HG03064 (cell line): ENCODE measurements around the gene NECTIN2.
"Not testable (repeated sequence)": the region's sequence is repeated elsewhere in the genome, so short reads cannot be mapped to it uniquely, and the experiment has no call there.

Source experiments
- ATAC-seq: cut with Tn5 transposase; IDR thresholded peaks from one replicate; pipeline ENCODE4 v1.9.1; 2021; ENCODE audit warnings: low read depth; ENCODE audit not compliant: unreplicated experiment

The NECTIN2 gene

DNA sequence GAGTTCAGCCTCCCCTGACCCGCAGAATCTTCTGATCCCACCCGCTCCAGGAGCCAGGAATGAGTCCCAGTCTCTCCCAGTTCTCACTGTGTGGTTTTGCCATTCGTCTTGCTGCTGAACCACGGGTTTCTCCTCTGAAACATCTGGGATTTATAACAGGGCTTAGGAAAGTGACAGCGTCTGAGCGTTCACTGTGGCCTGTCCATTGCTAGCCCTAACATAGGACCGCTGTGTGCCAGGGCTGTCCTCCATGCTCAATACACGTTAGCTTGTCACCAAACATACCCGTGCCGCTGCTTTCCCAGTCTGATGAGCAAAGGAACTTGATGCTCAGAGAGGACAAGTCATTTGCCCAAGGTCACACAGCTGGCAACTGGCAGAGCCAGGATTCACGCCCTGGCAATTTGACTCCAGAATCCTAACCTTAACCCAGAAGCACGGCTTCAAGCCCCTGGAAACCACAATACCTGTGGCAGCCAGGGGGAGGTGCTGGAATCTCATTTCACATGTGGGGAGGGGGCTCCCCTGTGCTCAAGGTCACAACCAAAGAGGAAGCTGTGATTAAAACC is 58.4 kb downstream of the NECTIN2 start:
- ATAC-seq = no peak

DNA sequence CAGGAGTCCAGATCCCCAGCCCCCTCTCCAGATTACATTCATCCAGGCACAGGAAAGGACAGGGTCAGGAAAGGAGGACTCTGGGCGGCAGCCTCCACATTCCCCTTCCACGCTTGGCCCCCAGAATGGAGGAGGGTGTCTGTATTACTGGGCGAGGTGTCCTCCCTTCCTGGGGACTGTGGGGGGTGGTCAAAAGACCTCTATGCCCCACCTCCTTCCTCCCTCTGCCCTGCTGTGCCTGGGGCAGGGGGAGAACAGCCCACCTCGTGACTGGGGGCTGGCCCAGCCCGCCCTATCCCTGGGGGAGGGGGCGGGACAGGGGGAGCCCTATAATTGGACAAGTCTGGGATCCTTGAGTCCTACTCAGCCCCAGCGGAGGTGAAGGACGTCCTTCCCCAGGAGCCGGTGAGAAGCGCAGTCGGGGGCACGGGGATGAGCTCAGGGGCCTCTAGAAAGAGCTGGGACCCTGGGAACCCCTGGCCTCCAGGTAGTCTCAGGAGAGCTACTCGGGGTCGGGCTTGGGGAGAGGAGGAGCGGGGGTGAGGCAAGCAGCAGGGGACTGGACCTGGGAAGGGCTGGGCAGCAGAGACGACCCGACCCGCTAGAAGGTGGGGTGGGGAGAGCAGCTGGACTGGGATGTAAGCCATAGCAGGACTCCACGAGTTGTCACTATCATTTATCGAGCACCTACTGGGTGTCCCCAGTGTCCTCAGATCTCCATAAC is 59.5 kb downstream of the NECTIN2 start, which contains the start of gene APOE:
TSS of gene APOE (plus strand) at position 360 of the 724 bp plus-strand sequence. CDS start 829 bp downstream, outside the sequence.
- ATAC-seq = no peak

DNA sequence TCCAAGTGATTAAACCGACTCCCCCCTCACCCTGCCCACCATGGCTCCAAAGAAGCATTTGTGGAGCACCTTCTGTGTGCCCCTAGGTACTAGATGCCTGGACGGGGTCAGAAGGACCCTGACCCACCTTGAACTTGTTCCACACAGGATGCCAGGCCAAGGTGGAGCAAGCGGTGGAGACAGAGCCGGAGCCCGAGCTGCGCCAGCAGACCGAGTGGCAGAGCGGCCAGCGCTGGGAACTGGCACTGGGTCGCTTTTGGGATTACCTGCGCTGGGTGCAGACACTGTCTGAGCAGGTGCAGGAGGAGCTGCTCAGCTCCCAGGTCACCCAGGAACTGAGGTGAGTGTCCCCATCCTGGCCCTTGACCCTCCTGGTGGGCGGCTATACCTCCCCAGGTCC is 61.5 kb downstream of the NECTIN2 start:
- ATAC-seq = no peak

DNA sequence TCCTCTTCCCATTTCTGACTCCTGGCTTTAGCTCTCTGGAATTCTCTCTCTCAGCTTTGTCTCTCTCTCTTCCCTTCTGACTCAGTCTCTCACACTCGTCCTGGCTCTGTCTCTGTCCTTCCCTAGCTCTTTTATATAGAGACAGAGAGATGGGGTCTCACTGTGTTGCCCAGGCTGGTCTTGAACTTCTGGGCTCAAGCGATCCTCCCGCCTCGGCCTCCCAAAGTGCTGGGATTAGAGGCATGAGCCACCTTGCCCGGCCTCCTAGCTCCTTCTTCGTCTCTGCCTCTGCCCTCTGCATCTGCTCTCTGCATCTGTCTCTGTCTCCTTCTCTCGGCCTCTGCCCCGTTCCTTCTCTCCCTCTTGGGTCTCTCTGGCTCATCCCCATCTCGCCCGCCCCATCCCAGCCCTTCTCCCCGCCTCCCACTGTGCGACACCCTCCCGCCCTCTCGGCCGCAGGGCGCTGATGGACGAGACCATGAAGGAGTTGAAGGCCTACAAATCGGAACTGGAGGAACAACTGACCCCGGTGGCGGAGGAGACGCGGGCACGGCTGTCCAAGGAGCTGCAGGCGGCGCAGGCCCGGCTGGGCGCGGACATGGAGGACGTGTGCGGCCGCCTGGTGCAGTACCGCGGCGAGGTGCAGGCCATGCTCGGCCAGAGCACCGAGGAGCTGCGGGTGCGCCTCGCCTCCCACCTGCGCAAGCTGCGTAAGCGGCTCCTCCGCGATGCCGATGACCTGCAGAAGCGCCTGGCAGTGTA is 62.2 kb downstream of the NECTIN2 start:
- ATAC-seq = no peak

DNA sequence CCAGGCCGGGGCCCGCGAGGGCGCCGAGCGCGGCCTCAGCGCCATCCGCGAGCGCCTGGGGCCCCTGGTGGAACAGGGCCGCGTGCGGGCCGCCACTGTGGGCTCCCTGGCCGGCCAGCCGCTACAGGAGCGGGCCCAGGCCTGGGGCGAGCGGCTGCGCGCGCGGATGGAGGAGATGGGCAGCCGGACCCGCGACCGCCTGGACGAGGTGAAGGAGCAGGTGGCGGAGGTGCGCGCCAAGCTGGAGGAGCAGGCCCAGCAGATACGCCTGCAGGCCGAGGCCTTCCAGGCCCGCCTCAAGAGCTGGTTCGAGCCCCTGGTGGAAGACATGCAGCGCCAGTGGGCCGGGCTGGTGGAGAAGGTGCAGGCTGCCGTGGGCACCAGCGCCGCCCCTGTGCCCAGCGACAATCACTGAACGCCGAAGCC is 62.8 kb downstream of the NECTIN2 start:
- ATAC-seq = no peak

DNA sequence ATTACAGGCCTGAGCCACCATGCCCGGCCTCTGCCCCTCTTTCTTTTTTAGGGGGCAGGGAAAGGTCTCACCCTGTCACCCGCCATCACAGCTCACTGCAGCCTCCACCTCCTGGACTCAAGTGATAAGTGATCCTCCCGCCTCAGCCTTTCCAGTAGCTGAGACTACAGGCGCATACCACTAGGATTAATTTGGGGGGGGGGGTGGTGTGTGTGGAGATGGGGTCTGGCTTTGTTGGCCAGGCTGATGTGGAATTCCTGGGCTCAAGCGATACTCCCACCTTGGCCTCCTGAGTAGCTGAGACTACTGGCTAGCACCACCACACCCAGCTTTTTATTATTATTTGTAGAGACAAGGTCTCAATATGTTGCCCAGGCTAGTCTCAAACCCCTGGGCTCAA is 63.7 kb downstream of the NECTIN2 start:
- ATAC-seq = no peak

DNA sequence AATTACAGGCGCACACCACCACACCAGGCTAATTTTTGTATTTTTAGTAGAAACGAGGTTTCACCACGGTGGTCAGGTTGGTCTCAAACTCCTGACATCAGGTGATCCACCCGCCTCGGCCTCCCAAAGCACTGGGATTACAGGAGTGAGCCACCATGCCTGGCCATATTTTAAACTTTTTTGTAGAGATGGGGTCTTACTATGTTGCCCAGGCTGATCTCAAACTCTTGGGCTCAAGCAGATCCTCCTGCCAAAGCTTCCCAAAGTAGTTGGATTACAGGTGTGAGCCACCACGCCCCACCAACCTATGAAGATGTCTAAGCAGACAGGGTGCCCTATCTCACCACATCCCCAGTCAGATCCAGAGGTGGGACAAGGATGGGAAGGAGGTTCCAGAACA is 65.8 kb downstream of the NECTIN2 start:
- not testable (repeated sequence) for ATAC-seq

DNA sequence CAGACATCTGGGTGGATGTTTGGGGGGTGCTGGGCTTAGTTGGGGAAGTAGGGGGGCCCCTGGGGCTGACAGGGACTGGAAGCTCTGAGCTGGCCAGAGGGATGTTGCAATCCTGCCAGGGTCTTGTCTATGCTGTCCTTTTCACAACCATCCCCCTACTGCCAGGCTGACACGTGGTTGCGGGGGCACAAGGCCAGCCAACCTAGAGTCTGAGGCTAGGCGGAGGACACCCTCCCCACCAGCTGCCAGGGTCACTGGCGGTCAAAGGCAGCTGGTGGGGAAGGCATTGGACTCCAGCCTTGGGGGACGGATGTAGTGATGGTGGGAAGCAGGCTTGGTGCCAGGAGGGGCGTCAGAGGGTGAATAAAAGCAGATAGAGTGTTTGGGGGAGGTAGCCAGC is 66.8 kb downstream of the NECTIN2 start:
- no peak for ATAC-seq

DNA sequence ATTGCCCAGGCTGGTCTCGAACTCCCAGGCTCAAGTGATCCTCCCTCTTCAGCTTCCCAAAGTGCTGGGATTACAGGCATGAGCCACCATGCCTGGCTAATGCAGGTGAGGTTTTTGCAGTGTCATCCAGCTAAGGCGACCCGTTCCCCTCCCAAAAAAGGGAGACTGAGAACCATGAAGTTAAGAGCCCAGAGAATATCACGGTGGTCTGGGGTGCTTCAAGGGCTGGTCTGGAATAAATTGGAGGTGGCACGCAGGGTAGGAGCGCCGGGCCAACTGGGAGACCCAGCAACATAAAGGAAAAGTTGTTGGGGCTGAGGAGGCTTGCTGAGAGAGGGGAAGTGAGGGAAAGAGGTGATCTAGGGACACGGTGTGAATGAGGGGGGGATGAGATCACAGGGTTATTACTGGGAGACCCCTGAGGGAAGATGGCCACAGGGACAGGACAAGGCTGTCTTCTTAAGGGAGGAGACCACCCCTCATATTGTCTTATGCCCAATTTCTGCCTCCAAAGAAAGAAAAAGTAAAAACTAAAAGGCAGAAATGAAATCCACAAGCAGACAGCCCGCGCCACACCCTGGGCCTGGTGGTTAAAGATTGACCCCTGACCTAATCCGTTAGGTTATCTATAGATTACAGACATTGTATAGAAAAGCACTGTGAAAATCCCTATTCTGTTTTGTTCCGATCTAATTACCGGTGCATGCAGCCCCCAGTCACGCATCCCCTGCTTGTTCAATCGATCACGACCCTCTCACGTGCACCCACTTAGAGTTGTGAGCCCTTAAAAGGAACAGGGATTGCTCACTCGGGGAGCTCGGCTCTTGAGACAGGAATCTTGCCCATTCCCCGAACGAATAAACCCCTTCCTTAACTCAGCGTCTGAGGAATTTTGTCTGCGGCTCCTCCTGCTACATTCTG is 67.7 kb downstream of the NECTIN2 start:
- not testable (repeated sequence) for ATAC-seq

DNA sequence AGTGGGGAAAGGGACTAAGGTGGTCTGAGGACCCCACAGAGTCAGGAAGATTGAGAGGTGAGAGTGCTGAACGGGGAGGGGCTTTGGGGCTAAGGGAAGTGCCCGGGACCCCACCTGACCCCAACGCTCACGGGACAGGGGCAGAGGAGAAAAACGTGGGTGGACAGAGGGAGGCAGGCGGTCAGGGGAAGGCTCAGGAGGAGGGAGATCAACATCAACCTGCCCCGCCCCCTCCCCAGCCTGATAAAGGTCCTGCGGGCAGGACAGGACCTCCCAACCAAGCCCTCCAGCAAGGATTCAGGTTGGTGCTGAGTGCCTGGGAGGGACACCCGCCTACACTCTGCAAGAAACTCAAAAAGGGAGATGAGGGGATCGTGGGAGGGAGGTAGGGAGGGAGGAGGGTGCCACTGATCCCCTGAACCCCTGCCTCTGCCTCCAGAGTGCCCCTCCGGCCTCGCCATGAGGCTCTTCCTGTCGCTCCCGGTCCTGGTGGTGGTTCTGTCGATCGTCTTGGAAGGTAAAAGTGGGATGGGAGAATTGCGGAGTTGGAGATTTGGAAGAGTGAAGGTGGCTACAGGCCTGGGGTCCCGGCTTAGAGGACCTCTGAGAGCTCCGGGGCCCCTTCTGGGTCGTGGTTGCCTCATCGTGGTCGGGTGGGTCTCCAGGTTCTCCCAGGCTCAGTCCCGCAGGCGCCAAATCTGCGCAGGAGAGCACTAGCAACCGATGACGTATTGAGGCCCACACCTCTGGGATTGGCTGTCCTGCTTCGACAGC is 68.5 kb downstream of the NECTIN2 start, which contains the start of gene APOC1:
TSS of gene APOC1 (plus strand) at position 176 of the 774 bp plus-strand sequence. CDS start at position 460, 284 bp downstream.
- ATAC-seq = peak; percentile 67

DNA sequence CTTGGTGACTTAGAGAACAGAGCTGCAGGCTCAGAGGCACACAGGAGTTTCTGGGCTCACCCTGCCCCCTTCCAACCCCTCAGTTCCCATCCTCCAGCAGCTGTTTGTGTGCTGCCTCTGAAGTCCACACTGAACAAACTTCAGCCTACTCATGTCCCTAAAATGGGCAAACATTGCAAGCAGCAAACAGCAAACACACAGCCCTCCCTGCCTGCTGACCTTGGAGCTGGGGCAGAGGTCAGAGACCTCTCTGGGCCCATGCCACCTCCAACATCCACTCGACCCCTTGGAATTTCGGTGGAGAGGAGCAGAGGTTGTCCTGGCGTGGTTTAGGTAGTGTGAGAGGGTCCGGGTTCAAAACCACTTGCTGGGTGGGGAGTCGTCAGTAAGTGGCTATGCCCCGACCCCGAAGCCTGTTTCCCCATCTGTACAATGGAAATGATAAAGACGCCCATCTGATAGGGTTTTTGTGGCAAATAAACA is 78.2 kb downstream of the NECTIN2 start:
- ATAC-seq = no peak

DNA sequence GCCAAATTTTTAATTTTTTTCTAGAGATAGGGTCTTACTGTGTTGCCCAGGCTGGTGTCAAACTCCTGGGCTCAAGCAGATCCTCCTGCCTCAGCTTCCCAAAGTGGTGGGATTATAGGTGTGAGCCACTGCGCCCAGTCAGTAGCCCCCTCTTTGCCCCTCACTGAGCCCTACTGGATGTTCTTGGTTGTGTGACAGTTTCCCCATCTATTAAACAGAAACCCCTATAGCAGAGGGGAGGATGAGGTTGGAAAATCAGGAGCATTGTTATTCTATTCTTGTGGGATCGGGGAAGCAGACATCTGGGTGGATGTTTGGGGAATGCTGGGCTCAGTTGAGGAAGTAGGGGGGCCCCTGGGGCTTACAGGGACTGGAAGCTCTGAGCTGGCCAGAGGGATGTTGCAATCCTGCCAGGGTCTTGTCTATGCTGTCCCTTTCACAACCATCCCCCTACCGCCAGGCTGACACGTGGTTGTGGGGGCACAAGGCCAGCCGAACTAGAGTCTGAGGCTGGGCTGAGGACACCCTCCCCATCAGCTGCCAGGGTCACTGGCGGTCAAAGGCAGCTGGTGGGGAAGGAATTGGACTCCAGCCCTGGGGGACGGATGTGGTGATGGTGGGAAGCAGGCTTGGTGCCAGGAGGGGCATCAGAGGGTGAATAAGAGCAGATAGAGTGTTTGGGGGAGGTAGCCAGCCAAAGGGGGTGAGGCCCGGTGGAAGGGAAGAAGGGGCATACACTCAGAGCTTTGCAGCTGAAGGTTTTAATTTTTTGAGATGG is 79.2 kb downstream of the NECTIN2 start:
- no peak for ATAC-seq

DNA sequence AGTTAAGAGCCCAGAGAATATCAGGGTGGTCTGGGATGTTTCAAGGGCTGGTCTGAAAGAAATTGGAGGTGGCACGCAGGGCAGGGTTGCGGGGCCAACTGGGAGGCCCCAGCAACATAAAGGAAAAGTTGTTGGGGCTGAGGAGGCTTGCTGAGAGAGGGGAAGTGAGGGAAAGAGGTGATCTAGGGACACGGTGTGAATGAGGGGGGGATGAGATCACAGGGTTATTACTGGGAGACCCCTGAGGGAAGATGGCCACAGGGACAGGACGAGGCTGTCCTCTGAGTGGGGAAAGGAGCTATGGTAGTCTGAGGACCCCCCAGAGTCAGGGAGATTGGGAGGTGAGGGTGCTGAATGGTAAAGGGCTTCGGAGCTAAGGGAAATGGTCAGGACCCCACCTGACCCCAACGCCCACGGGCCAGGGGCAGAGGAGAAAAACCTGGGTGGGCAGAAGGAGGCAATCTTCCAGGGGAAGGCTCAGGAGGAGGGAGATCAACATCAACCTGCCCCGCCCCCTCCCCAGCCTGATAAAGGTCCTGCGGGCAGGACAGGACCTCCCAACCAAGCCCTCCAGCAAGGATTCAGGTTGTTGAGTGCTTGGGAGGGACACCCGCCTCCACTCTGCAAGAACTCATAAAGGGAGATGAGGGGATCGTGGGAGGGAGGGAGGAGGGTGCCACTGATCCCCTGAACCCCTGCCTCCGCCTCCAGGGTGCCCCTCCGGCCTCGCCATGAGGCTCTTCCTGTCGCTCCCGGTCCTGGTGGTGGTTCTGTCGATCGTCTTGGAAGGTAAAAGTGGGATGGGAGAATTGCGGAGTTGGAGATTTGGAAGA is 80.4 kb downstream of the NECTIN2 start:
- not testable (repeated sequence) for ATAC-seq

DNA sequence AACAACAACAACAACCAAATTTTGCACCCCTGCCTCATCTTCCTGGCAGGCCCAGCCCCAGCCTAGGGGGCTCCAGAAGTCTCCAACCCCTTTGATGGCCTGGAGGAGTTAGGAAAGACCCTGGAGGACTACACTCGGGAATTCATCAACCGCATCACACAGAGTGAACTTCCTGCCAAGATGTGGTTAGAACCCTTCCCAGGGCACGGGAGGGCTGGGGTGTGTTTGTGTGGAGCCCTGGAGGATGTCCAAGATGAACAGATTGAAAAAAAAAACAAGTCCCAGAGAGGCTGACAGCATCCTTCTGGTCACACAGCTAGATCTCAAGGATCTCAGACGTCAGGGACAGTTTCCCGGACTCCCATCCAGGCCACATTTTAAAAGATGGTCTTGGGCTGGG is 81.6 kb downstream of the NECTIN2 start:
- ATAC-seq = no peak

DNA sequence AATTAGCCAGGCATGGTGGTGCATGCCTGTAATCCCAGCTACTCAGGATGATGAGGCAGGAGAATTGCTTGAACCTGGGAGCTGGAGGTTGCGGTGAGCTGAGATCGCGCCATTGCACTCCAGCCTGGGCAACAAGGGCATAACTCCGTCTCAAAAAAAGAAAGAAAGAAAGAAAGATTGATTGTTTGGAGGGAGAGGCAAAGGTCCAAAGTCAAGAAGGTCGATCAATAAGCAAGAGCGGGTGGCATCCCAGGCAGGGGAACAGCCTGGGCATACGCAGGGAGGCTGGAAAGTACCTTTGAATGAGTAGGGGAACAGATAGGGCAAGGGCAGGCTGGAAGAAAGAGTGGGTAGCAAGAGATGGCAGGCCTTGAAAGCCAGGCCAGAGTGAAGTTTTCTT is 84.0 kb downstream of the NECTIN2 start:
- ATAC-seq = no peak

DNA sequence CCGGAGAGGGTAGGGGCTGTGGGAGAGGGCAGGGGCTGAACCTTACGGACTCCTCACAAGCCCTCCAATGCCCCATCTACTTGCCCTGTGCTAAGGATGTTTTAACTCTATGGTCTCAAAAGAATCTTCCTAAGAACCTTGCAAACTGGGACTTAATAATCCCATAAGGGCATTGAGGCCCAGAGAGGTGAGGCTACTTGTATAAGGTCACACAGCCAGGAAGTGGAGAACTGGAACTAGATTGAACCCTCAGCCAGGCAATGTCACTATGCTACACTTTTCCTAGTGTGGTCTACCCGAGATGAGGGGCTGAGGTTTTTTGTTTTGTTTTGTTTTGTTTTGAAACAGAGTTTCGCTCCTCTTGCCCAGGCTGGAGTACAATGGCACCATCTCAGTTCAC is 85.4 kb downstream of the NECTIN2 start:
- no peak for ATAC-seq
